HG03460 (cell line): ENCODE measurements around the gene PSMG4.
"Not testable (repeated sequence)": the region's sequence is repeated elsewhere in the genome, so short reads cannot be mapped to it uniquely, and the experiment has no call there.

Experiments
- ATAC-seq: cut with Tn5 transposase; IDR thresholded peaks from one replicate; pipeline ENCODE4 v1.9.1; 2021; ENCODE audit not compliant: unreplicated experiment

PSMG4 gene

DNA sequence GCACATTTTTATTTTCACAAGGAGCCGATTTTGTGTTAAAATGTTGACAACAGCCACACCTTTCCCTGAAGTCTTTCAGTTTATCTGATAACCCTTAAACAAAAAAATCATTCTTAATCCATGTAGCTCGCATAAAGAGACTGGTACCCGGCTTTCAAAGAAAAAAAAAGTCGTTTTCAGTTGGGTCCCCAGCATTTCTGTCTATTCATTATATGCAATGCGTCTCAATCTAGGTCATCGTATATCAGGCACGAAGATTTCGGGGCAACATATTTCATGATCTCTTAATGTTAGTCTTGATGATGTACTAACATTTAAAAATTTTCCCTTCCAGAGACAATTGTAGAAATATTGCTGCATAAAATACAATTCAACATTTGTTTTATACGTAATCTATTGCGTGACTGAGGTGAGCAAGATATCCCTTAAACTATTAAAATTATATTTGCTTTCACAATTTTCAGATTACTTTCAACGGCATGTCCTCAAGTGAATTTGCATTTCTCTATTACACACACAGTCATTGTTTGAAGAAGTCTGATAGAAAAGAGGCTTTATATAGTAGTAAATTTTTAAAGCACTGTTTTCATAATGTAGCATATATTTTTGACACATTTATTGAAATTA is 28.4 kb upstream of the PSMG4 start:
- no peak for ATAC-seq

DNA sequence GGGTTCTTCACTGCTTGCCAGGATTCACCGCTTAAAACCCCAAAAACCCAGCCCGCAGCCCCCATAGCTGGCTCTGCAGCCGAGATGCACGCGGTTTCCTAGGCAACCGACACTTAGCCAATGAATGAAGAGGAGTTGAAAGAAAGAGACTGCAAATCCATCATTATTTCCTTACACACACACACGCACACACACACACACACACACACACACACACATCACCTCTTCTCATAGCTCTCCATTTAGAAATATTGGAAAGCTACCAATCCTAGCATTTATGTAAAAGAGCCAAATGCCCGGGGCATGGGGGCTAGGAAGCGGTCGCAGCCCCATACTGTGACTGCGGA is 27.9 kb upstream of the PSMG4 start:
- no peak for ATAC-seq

DNA sequence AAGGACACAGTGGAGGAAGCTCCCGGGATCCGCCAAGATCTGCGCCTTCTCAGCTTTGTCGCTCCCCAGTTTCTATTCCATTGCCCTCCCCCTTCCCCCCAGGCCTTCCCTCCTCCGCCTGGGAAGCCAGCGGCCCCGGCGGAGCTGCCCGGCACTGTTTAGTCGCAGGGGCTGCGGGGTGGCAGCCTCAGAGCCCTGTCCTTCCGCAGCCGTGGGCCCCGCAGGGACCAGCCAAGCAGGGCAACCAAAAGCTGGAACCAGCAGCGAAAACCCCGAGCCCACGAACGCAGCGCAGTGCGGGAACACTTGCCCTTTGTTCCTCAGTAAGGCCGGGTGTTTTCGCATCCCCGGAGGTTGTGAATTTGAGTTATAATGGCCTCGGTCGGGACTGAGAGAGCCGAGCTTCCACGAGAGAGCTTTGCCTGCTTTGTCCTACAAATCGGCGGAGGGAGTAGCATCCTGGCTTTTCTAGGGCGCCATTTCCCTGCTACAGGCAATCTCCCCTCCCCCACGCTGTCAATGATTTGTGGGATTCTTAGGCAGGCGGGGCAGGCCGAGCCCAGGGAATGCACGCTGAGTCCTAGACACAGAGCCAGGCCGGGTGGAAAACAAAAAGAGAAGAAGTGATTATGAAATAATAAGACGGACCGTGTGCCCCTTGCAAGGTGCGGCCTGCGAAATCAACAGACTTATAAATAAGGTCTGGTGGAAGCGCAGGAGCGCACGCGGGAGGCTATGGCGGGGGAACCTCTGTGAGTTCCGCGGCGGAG is 27.3 kb upstream of the PSMG4 start:
- ATAC-seq = no peak

DNA sequence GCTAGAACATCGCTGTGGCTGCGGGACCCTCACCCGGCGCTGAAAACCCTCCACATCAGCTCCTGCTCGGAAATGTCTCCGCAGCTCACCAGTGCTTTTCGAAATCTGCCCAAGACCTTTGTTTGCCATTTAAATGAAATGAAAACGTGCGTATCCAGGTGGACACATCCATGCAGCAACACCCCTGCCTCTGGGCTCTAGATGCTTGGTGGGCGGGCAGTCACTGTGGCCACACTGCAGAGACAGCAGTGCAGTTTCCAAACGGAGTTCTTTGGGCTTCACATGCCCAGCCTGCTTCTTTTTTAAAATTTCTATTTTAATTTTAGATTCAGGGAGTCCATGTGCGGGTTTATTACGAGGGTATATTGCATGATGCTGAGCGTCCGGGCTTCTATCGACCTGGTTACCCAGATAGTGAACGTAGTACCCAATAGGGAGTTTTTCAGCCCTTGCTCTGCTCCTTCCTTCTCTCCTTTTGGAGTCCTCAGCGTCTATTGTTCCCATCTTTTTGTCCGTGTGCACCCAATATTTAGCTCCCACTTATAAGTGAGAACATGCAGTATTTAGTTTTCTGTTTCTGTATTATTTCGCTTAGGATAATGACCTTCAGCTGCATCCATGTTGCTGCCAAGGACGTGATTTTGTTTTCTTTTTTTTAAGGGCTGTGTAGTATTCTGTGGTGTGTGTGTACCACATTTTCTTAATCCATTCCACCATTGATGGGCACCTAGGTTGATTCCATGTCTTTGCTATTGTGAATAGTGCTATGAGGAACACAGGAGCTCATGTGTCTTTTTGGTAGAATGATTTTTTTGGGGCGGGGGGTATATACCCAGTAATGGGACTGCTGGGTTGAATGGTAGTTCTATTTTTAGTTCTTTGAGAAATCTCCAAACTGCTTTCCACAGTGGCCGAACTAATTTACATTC is 26.5 kb upstream of the PSMG4 start:
- no peak for ATAC-seq

DNA sequence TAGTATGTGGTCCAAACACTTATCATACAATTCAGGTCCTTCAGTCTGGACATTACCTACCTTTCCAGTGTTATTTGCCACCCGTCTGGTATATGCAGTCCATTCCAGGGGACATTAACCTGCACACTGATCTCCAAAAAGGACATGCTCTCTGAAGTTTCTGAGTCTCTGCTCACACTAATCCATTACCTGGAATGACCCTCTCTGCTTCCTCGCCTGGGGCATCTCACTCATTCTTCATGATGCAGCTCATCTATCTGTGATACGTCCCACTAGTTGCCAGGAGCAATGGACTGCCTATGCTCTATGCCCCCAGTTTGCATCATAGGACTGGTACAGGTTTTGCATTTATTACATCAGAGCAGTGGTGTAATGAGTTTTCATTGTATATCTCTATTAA is 25.4 kb upstream of the PSMG4 start:
- no peak for ATAC-seq

DNA sequence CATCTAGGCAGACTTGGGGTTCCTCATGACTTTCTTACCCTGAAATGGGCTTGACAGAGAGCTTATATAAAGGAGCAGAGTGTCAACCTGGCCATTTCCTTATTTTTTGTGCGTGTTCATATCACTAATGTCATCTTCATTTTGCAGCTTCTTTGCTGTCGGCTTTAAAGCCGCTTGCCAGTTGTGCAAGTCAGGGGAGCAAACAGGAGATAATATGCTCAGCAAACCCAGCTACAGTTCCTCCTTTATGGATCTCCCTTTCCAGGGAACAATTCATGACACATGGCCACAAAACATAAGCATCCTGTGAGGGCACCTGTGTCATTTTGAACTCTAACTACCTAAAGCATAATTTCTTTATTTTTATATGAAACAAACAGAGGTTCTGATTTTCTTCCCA is 24.8 kb upstream of the PSMG4 start:
- ATAC-seq = no peak

DNA sequence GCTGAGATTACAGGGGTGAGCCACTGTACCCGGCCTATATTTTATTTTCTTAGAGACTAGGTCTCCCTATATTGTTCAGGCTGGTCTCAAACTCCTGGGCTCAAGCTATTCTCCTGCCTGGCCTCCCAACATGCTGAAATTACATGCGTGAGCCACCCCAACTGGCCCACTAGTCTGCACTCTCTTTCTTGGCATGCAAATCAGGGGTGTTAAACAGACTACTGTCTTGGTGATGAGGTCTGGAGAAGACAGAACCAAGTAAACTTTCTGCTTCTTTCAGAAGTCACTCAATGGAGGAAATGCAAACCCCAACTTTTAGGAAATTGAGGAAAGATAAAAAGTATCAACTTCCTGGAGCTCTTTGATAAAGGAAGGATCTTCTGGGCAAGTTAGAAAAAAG is 23.3 kb upstream of the PSMG4 start:
- no peak for ATAC-seq

DNA sequence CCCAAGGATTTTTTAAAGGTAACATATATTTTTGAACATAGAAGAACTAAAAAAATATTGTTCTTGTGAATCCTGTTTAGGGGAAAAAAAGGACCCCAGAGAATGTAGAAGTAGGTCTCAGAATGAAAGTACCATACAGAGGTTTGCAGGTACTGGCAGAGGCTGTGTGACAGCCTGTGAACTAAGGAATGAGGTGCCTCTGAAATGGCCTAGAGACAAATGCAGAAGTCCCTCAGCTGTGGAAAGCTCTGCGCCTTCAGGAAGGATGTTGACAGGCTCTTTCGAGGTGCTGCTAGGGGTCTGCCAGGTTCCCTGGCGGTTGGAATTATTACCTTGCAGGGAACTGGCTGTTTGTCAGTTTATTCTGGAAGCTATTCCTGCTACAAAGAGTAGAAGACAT is 22.7 kb upstream of the PSMG4 start:
- no peak for ATAC-seq

DNA sequence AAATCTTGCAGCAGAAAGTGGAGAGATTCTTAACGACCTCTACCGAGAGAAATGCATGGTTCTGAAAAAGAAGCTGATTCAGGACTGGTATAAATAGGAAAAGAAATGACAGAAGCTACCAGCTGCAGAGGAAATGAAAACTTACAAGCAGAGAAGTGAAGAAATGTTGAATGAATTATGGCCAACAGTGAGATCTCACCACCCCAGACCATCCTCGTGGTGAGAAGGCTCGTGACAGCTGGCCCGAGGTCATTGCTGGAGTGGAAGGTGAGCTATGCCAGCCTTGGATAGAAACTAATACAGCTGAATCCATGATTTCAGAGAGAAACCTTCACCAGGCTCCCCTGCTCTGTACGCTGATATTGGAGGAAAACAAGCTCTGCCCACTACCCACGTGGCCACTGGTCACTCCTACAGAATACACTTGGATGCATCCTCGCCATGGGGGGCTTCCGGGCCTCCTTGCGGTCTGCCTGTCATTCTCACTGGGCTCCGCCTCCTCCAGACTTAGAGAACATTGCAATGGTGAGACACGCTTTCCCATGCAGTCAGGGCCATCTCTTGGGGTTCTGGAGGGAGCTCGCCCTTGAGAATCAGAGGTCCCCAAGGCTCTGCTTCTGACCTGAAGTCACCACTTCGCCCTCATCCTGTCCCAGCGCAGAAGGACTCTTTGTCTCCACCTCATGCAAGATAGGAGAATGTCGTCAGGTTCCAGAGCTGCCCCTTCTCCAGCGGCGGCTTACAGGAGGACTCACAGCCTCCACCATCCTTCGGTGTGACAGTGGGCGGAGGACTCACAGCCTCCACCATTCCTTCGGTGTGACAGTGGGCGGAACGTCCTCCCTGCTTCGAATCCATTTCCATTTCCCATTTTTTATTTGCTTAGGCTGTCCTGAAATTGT is 20.7 kb upstream of the PSMG4 start:
- no peak for ATAC-seq

DNA sequence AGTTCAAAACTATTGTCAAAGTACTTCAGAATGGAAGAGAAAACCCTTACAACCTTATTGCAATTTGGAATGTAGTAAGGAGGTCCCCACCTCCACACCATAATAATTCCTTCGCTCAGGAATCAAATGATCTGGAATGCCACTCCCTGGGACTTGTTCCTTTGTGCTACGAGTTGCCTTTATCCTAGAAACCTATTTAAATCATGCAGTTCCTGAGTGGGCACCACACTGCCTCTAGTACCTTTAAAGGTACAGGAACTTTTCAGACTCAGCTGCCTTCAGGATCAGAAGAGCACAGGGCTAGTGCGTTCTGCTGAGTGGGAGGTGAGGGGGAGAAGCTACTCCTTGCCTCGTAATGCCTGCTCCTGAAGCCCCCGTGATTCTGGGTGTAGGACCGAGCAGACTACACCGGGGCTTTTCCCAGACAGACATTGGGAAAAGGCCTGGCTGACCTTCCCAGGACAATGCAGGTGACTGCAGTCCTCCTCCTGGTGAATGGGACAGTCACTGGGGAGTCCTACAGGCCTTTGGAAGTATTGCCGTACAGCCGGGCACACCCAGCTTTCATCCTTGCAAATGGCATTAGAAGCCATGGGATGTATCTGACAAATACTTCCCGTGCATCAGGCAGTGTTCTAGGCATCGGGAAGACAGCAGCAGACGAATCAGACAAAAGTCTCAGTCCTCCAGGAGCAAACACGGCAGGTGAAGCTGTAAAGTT is 19.5 kb upstream of the PSMG4 start:
- ATAC-seq = no peak

DNA sequence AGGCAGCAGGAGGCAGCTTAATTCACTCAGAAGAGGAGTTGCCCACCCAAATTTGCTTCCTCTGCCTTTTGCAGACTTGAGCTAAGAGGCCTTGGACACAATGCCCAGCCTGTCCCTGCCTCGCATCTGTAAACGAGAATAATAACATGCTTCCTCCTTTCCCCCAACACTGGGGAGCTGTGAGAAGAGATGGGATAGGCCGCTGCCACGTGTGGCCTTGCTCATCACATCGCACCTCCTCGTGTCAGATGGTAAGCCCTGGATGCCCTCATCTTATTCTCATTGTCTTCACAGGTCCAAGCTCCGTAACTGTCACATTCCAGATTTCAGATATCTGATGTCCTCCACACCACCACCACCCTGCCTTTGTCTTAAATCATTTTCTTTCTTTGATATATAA is 18.2 kb upstream of the PSMG4 start:
- no peak for ATAC-seq

DNA sequence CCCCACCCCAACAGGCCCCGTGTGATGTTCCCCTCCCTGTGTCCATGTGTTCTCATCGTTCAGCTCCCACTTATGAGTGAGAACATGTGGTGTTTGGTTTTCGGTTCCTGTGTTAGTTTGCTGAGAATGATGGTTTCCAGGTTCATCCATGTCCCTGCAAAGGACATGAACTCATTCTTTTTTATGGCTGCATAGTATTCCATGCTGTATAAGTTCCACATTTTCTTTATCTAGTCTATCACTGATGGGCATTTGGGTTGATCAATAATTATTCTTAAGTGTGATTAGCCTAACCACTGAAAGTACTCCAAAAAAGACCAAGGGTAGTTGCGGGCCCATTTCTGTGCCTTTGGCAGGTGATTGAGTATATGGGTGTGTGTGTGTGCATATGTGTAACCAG is 17.0 kb upstream of the PSMG4 start:
- not testable (repeated sequence) for ATAC-seq

DNA sequence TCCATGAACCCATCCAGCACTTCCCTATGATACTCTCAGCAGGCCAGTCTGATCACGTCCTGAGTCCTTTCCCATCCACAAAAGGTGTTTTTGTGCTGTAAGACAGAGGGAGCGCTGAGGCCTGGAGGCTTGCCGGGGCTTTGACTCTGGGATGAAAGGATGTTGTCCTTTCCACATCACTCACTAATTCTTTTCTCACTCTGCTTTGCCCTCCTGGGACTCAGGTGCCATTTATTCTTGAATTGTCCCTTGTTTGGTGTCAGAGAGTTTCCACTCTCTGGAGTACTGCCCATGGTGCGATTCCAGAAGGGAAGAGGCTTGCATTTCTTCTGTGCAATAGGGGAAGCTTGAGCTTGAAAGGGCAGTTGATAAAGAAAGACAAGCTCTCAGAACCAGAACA is 16.0 kb upstream of the PSMG4 start:
- ATAC-seq = no peak

DNA sequence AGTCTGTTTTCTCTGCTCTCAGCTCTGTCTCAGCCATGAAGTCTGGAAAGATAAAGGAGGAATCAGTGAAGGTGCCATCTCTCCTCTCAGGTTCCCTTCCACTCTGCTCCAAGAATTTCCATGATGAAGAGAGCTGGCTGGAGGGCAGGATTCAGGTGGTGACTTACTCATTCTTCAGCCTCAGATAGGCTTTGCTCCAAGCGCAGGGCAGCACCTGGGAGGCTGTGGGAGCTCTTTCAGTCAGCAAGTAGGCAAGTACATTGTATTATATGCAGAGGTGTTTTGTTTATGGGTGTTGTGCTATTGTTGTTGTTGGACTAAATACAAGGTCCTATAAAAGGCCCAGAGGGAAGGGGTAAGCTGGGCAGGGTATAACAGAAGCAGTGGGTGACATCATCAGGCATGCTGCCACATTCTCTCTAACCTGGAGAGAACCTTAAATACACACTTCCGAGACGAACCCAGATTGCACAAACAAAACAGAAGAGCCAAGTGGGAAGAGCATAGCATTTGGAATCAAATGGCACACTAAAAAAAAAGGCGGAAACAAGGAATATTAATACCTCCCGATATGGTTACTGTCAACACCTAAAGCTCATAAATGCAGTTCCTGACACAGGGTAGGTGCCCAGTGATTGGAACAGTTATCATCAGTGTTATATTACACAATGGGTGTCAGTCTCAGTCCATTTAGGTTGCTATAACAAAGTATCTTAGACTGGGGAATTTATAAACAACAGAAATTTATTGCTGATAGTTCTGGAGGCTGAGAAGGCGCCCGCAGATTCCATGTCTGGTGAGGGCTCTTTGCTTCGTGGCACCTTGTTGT is 14.5 kb upstream of the PSMG4 start:
- no peak for ATAC-seq

DNA sequence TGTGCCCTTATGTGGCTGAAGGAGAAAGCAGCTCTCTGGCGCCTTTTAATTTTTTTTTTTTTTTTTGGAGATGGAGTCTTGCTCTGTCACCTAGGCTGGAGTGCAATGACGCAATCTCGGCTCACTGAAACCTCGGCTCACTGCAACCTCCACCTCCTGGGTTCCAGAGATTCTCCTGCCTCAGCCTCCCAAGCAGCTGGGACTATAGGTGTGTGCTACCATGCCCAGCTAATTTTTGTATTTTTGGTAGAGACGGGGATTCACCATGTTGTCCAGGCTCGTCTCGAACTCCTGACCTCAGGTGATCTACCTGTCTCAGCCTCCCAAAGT is 13.9 kb upstream of the PSMG4 start:
- ATAC-seq = not testable (repeated sequence)

DNA sequence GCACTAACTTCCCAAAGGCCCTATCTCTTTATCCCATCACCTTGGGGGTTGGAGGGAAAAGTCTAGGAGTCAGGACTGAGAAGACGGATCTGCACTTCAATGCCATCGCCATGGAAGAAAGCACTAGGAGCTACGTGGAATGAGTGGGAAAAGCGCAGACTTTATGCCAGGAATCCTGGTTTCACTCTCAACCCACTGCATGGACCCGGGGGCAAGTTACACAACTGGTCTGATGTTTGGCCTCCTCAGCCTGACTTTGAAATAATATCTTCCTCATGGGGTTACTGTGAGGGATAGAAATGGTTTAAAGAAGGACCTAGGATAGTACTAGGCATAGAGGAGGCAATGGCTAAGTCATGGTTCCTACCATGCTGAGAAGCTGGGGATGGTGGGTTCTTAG is 13.5 kb upstream of the PSMG4 start:
- no peak for ATAC-seq

DNA sequence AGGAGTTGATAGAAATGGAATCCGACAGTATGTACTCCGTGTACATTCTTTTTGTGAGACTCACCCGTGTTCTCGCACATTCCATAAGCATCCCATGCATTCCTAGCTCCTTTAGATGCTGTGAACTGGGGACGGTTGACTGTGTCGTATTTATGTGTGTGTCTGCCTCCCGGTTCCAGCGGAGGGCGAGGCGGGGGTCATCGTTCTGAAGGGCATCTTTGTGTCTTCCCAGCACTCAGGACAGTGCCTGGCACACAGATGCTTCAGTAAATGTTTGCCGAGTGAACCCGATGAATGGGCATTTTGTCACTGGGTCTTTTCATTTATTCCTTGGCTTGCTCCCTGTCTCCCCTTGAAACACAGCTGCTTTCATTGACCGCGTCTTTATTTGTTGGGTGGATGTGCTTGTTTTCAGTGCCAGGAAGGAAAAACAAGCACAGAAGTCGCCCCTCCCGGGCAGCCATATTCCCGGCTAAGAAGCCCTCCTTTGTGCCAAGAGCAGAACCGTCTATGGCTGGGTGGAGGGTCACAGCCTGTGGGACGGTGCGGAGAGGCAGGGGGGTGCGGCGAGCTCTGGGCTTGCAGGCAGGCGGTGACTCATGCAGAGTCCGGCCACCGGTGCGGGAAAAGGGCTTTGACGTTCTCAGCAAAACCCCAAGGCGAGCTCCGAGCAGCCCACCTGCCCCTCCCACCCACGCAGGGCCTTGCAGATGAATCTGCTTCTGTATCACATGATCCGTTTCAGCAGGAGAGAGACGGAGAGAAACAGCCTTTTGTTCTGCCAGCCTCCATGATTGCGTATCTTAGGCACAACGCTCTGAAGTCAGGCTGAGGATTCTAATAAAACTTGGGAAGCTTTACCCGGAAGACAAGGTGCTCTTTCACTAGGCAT is 11.2 kb upstream of the PSMG4 start:
- no peak for ATAC-seq

DNA sequence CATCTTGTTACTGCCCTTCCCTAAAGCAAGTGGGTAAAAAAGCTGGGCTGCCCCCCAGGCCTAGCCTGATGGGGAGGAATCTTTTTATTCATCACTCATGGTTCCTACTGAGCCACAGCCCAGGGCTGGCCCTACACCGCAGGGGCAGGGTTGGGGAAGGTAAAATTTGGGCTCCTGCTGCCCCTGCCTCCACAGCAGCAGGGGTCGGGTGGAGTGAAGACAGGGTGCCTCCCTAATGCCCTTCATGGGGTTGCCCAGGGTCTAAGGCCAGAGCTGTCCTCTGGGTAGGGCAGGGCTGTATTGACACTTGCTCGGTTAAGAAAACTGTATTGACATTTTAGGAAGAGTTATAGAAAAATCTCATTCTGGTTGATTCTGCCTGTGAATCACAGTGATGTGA is 8.9 kb upstream of the PSMG4 start:
- ATAC-seq = no peak
